DOHH2 (cell line): ENCODE data around the gene GRB10.

Experiments used
- H3F3A ChIP-seq: fragments of 200-600 bp; sonication (generic), shearing (Covaris generic); 2 replicates; pipeline ENCODE4 v1.6.0; 2016; ENCODE audit warnings: antibody characterized with exemption, mild to moderate bottlenecking; ENCODE audit not compliant: control insufficient read depth, insufficient read depth
- H3K27ac ChIP-seq: fragments of 200-600 bp; sonication (generic); 2 replicates; pipeline ENCODE4 v1.5.1; 2014; ENCODE audit warnings: low read depth, mild to moderate bottlenecking, low read length, moderate library complexity
- H3K27me3 ChIP-seq: fragments of 200-600 bp; sonication (generic); 2 replicates; pipeline ENCODE4 v1.6.1; 2014; ENCODE audit warnings: mild to moderate bottlenecking, low read length, mixed read lengths; ENCODE audit not compliant: control insufficient read depth
- H3K36me3 ChIP-seq: fragments of 200-600 bp; sonication (generic); 2 replicates; pipeline ENCODE4 v1.6.1; 2014; ENCODE audit warnings: mild to moderate bottlenecking, low read length, moderate library complexity, mixed read lengths; ENCODE audit not compliant: control insufficient read depth
- H3K4me1 ChIP-seq: fragments of 200-600 bp; sonication (generic); 2 replicates; pipeline ENCODE4 v1.6.1; 2014; ENCODE audit warnings: mild to moderate bottlenecking, low read length, mixed read lengths; ENCODE audit not compliant: control insufficient read depth
- H3K4me2 ChIP-seq: fragments of 200-600 bp; sonication (generic); 2 replicates; pipeline ENCODE4 v1.6.0; 2014; ENCODE audit warnings: mild to moderate bottlenecking, low read length, moderate library complexity
- H3K4me3 ChIP-seq: fragments of 200-600 bp; sonication (generic); 2 replicates; pipeline ENCODE4 v1.5.1; 2014; ENCODE audit warnings: mild to moderate bottlenecking, low read length, mixed read lengths
- H3K79me2 ChIP-seq: fragments of 200-600 bp; sonication (generic); 2 replicates; pipeline ENCODE4 v1.6.1; 2014; ENCODE audit warnings: mild to moderate bottlenecking, low read length, mixed read lengths; ENCODE audit not compliant: control insufficient read depth
- H3K9me2 ChIP-seq: fragments of 200-600 bp; sonication (generic); replicated peaks from 2 replicates; pipeline ENCODE4 v1.6.1; 2014; ENCODE audit warnings: mild to moderate bottlenecking, low read length, mixed read lengths; ENCODE audit not compliant: control insufficient read depth
- H3K9me3 ChIP-seq: fragments of 200-600 bp; sonication (generic); 2 replicates; pipeline ENCODE4 v1.6.1; 2014; ENCODE audit warnings: antibody characterized with exemption, low read length, mixed read lengths; ENCODE audit not compliant: control insufficient read depth, insufficient read depth
- H4K20me1 ChIP-seq: fragments of 200-600 bp; sonication (generic); 2 replicates; pipeline ENCODE4 v1.6.0; 2014; ENCODE audit warnings: low read depth, mild to moderate bottlenecking, antibody characterized with exemption, low read length, moderate library complexity; ENCODE audit not compliant: control insufficient read depth, insufficient read depth
- CTCF ChIP-seq: fragments of 200-600 bp; sonication (generic); IDR thresholded peaks from one replicate; pipeline ENCODE4 v1.5.1; 2014; ENCODE audit warnings: antibody characterized with exemption, mild to moderate bottlenecking, low read depth, low read length; ENCODE audit not compliant: poor library complexity, severe bottlenecking
- EZH2phosphoT487 ChIP-seq: fragments of 200-600 bp; sonication (generic); IDR thresholded peaks from 2 replicates; pipeline ENCODE4 v1.6.1; 2017; ENCODE audit warnings: borderline replicate concordance, mild to moderate bottlenecking, antibody characterized with exemption, low read length, moderate library complexity, mixed read lengths

Gene GRB10

GRCh38 chr7:50762337-50762736 is 20.4 kb downstream of the GRB10 start:
- no peaks in the 10 kb centered on the region for H3K9me3 ChIP-seq
- no peak overlapping the region for H3K27ac ChIP-seq
- no peaks in the 10 kb centered on the region for H3K9me2 ChIP-seq
- no peak overlapping the region for H3K4me2 ChIP-seq
- no peaks in the 10 kb centered on the region for H3K27me3 ChIP-seq
- no peaks in the 10 kb centered on the region for H3K79me2 ChIP-seq
- no peak overlapping the region for H3K4me3 ChIP-seq
- no peaks in the 10 kb centered on the region for H3K4me1 ChIP-seq
- no peak for TF ChIP-seq EZH2phosphoT487
- no peak for TF ChIP-seq CTCF
- no peaks in the 10 kb centered on the region for H3K36me3 ChIP-seq
- H3F3A ChIP-seq = no peaks in the 10 kb centered on the region
- no peaks in the 10 kb centered on the region for H4K20me1 ChIP-seq

GRCh38 chr7:50761713-50762112 is 21.0 kb downstream of the GRB10 start:
- H3K79me2 ChIP-seq = no peaks in the 10 kb centered on the region
- H3F3A ChIP-seq = no peaks in the 10 kb centered on the region
- H3K27me3 ChIP-seq = no peaks in the 10 kb centered on the region
- H3K4me2 ChIP-seq = no peak overlapping the region
- no peaks in the 10 kb centered on the region for H3K9me2 ChIP-seq
- no peaks in the 10 kb centered on the region for H3K9me3 ChIP-seq
- H3K27ac ChIP-seq = no peak overlapping the region
- no peaks in the 10 kb centered on the region for H4K20me1 ChIP-seq
- TF ChIP-seq EZH2phosphoT487 (no peak), CTCF (no peak)
- H3K36me3 ChIP-seq = no peaks in the 10 kb centered on the region
- H3K4me1 ChIP-seq = no peaks in the 10 kb centered on the region
- no peak overlapping the region for H3K4me3 ChIP-seq

- Histone ChIP-seq H3K4me1 (no peaks in the 10 kb centered on the region), H3K9me2 (no peaks in the 10 kb centered on the region), H3K27me3 (no peaks in the 10 kb centered on the region), H3K27ac (no peak overlapping the region), H3F3A (no peaks in the 10 kb centered on the region), H3K4me3 (no peak overlapping the region), H3K9me3 (no peaks in the 10 kb centered on the region), H3K79me2 (no peaks in the 10 kb centered on the region), H3K36me3 (no peaks in the 10 kb centered on the region), H4K20me1 (no peaks in the 10 kb centered on the region), H3K4me2 (no peak overlapping the region)
- TF ChIP-seq EZH2phosphoT487 = no peak
- no peak for TF ChIP-seq CTCF
Observed at GRCh38 chr7:50757703-50758390, 24.8 kb downstream of the GRB10 start.
